Measurements from ENCODE around the gene ETFRF1. TPM values are rescaled to one million over a fixed set of nuclear protein-coding genes. Genes with fewer than 3 reads are reported as not detected.
A peak's percentile ranks its signal among the peaks of the same experiment; 100 is the strongest.

ETFRF1 gene
- total RNA-seq, 2 experiments from 2014 or later = 32.9 to 39.8 TPM

DNA sequence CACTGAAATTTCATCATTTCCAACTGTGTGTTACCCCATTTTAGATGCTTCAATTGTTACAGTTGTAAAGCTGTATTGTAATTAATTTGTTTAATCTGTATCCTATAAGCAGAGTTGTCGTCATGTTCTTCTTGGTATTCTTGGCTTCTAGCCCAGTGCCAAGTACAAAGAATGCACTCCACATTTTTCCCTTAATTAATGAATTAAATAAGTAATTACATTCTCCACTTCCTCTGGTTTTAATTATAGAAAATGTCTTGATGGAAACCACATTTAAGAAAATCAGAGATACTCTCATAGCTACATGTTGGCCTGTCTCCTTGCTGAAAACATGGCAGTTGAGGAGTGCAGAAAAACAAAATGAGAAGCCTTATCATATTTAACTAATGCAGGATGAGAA lies 823 bp upstream of the ETFRF1 start:
- TF ChIP-seq, protein P1, sequence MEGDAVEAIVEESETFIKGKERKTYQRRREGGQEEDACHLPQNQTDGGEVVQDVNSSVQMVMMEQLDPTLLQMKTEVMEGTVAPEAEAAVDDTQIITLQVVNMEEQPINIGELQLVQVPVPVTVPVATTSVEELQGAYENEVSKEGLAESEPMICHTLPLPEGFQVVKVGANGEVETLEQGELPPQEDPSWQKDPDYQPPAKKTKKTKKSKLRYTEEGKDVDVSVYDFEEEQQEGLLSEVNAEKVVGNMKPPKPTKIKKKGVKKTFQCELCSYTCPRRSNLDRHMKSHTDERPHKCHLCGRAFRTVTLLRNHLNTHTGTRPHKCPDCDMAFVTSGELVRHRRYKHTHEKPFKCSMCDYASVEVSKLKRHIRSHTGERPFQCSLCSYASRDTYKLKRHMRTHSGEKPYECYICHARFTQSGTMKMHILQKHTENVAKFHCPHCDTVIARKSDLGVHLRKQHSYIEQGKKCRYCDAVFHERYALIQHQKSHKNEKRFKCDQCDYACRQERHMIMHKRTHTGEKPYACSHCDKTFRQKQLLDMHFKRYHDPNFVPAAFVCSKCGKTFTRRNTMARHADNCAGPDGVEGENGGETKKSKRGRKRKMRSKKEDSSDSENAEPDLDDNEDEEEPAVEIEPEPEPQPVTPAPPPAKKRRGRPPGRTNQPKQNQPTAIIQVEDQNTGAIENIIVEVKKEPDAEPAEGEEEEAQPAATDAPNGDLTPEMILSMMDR (IDR thresholded peaks at IDR 0.05) = no peak
- Histone ChIP-seq H3K4me1 (ENCODE audit: insufficient read depth, low read length) (peaks cover 14% of the 10 kb centered on the region), H3K36me3 (ENCODE audit: insufficient read depth, low read length) (no peaks in the 10 kb centered on the region), H3K9me3 (ENCODE audit: control insufficient read depth in 1 of 2, insufficient read depth in 1 of 2, low read length in 2 of 2) (no peaks in the 10 kb centered on the region), H3K27ac (ENCODE audit: low read depth in 1 of 2, low read length in 2 of 2) (peak overlapping the region; percentile 92 to 96), H3K27me3 (ENCODE audit: control insufficient read depth in 1 of 2, insufficient read depth in 2 of 2, low read length in 2 of 2) (no peaks in the 10 kb centered on the region), H3K4me3 (ENCODE audit: low read length) (peak overlapping the region; percentile 90)
- ChIA-PET CTCF (interaction anchor here (0.9 to 1.7 kb wide), 3 partner anchors 8 to 47 kb away, joined by 3 to 8 read pairs (median 4); no protein-coding TSS in a partner anchor), POLR2A (interaction anchor here (0.6 to 1.9 kb wide), 7 partner anchors 8 to 183 kb away, joined by 3 to 14 read pairs (median 7); partner anchors contain the start of gene KRAS)
- Mint-ChIP-seq H3K36me3 (ENCODE audit: low read depth) (peaks cover 15% of the 10 kb centered on the region), H3K27me3 (no peaks in the 10 kb centered on the region), H3K4me3 (peak overlapping the region; percentile 98), H3K27ac (peak overlapping the region; percentile 98), H3K9me3 (no peaks in the 10 kb centered on the region), H3K4me1 (ENCODE audit: low read depth) (peaks cover 42% of the 10 kb centered on the region)
- DNase-seq (no peak), ATAC-seq (ENCODE audit: poor library complexity) (no peak)
- intact Hi-C loops (cut with DNase I, micrococcal nuclease) = loop anchor here in 1 of 2 experiments (5.0 kb wide), 1 partner anchor 37 kb away; no protein-coding TSS in a partner anchor

DNA sequence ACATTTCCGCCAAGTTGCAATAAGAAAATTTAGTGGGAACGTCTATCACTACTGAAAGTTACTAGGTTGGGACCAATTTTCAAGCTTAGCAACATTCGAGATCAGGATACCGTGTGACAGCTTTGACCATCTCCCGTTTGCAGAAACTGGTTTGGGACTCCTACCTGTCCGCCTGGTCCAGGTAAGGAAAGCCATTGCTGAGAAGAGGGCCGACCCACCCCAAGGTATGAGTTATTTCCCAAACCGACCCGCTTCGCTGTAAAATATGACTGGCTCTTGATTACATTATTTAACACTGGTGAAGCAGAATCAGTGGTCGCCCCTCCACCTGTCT lies 348 bp upstream of the ETFRF1 start:
- intact Hi-C loops (cut with DNase I, micrococcal nuclease) = loop anchor here (1.0 to 5.0 kb wide), 4 partner anchors 37 to 193 kb away; no protein-coding TSS in a partner anchor
- Mint-ChIP-seq H3K27me3 (no peaks in the 10 kb centered on the region), H3K36me3 (ENCODE audit: low read depth) (peaks cover 15% of the 10 kb centered on the region), H3K27ac (peak overlapping the region; percentile 98), H3K4me1 (ENCODE audit: low read depth) (peaks cover 45% of the 10 kb centered on the region), H3K9me3 (no peaks in the 10 kb centered on the region), H3K4me3 (peak overlapping the region; percentile 98)
- Histone ChIP-seq H3K9me3 (ENCODE audit: control insufficient read depth in 1 of 2, insufficient read depth in 1 of 2, low read length in 2 of 2) (no peaks in the 10 kb centered on the region), H3K27ac (ENCODE audit: low read depth in 1 of 2, low read length in 2 of 2) (peak overlapping the region; percentile 92 to 96), H3K4me3 (ENCODE audit: low read length) (peak overlapping the region; percentile 90), H3K36me3 (ENCODE audit: insufficient read depth, low read length) (no peaks in the 10 kb centered on the region), H3K4me1 (ENCODE audit: insufficient read depth, low read length) (peaks cover 14% of the 10 kb centered on the region), H3K27me3 (ENCODE audit: control insufficient read depth in 1 of 2, insufficient read depth in 2 of 2, low read length in 2 of 2) (no peaks in the 10 kb centered on the region)
- ChIA-PET POLR2A (interaction anchor here (0.6 to 1.9 kb wide), 12 partner anchors 8 to 1638 kb away, joined by 3 to 14 read pairs (median 4); partner anchors contain the start of gene KRAS), CTCF (interaction anchor here (0.9 to 1.7 kb wide), 3 partner anchors 8 to 47 kb away, joined by 3 to 8 read pairs (median 4); no protein-coding TSS in a partner anchor)
- TF ChIP-seq, protein P1 (IDR thresholded peaks at IDR 0.05) = no peak
- ATAC-seq (ENCODE audit: poor library complexity) = no peak
- DNase-seq = no peak

DNA sequence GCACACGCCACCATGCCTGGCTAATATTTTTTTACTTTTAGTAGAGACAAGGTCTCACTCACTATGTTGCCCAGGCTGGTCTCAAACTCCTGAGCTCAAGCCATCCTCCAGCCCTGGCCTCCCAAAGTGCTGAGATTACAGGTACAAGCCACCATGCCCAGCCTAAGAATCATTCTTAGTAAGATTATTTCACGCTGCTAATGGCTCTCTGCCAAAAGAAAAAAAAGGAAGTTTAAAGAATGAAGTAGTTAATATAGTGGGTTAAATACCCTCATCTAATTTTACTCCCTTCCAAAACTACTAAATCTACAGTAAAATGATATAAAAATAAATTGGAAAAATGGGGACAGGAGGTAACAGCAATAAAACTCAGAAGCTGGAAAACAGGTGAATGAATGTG lies 2.6 kb downstream of the ETFRF1 start:
- no peaks in the 10 kb centered on the region for H3K27me3 ChIP-seq (ENCODE audit: control insufficient read depth in 1 of 2, insufficient read depth in 2 of 2, low read length in 2 of 2)
- H3K9me3 ChIP-seq (ENCODE audit: control insufficient read depth in 1 of 2, insufficient read depth in 1 of 2, low read length in 2 of 2) = no peaks in the 10 kb centered on the region
- H3K36me3 ChIP-seq (ENCODE audit: insufficient read depth, low read length) = no peaks in the 10 kb centered on the region
- Mint-ChIP-seq H3K27ac (peak overlapping the region; percentile 21), H3K4me3 (no peak overlapping the region), H3K4me1 (ENCODE audit: low read depth) (peaks cover 71% of the 10 kb centered on the region), H3K27me3 (no peaks in the 10 kb centered on the region), H3K36me3 (ENCODE audit: low read depth) (peaks cover 27% of the 10 kb centered on the region), H3K9me3 (no peaks in the 10 kb centered on the region)
- ChIA-PET POLR2A (no interaction called here), CTCF (interaction anchor here (0.7 to 1.1 kb wide), 2 partner anchors 10 to 37 kb away, joined by 3 read pairs; no protein-coding TSS in a partner anchor)
- no peak for ATAC-seq (ENCODE audit: poor library complexity)
- TF ChIP-seq, protein P1 (IDR thresholded peaks at IDR 0.05) = no peak
- DNase-seq = no peak
- H3K4me3 ChIP-seq (ENCODE audit: low read length) = no peak overlapping the region
- intact Hi-C loops (cut with DNase I, micrococcal nuclease) = loop anchor here (5.0 kb wide), 2 partner anchors 40 to 45 kb away; no protein-coding TSS in a partner anchor
- no peak overlapping the region for H3K27ac ChIP-seq (ENCODE audit: low read depth in 1 of 2, low read length in 2 of 2)
- H3K4me1 ChIP-seq (ENCODE audit: insufficient read depth, low read length) = peaks cover 14% of the 10 kb centered on the region

Measured in CD4-positive, alpha-beta T cell (primary cell).